Liver (tissue), 9 donors: ENCODE data around the gene THEM4. TPM values are rescaled to one million over a fixed set of nuclear protein-coding genes. Genes with fewer than 3 reads are reported as not detected.

Experiments used
- DNase-seq: peaks from one replicate; pipeline ENCODE4 v3.0.0-alpha.2; 2017; ENCODE audit warnings: low spot score
- H3K27ac ChIP-seq, 2 donors: one replicate each; pipeline ENCODE4 v1.7.0; 2013; ENCODE audit warnings: inconsistent platforms in 2 of 2, low read length in 2 of 2, control low read depth in 1 of 2, low read depth in 1 of 2, mild to moderate bottlenecking in 1 of 2
- H3K27me3 ChIP-seq, 4 donors: one replicate each; pipeline versions ENCODE4 v1.6.1 to v1.7.0; 2013; ENCODE audit warnings: low read length in 3 of 4, inconsistent platforms in 1 of 4, mild to moderate bottlenecking in 1 of 4, moderate library complexity in 1 of 4; ENCODE audit not compliant: control insufficient read depth in 4 of 4, insufficient read depth in 4 of 4
- H3K36me3 ChIP-seq, 4 donors: one replicate each; pipeline versions ENCODE4 v1.6.1 to v1.7.0; 2013; ENCODE audit warnings: low read length in 3 of 4, mild to moderate bottlenecking in 3 of 4, low read depth in 1 of 4, moderate library complexity in 1 of 4; ENCODE audit not compliant: control insufficient read depth in 4 of 4, insufficient read depth in 3 of 4
- H3K4me1 ChIP-seq, 4 donors: one replicate each; pipeline versions ENCODE4 v1.6.1 to v1.7.0; 2013; ENCODE audit warnings: low read length in 3 of 4, mild to moderate bottlenecking in 3 of 4, moderate library complexity in 1 of 4; ENCODE audit not compliant: control insufficient read depth in 4 of 4, insufficient read depth in 4 of 4
- H3K4me3 ChIP-seq, 3 donors: one replicate each; pipeline versions ENCODE4 v1.6.1 to v1.7.0; 2013; ENCODE audit warnings: low read length in 3 of 3, control low read depth in 1 of 3, low read depth in 1 of 3, mild to moderate bottlenecking in 1 of 3
- H3K9ac ChIP-seq, 2 donors: one replicate each; pipeline ENCODE4 v1.7.0; 2013; ENCODE audit warnings: low read length in 2 of 2, mild to moderate bottlenecking in 2 of 2, moderate library complexity in 2 of 2, control low read depth in 1 of 2, low read depth in 1 of 2
- H3K9me3 ChIP-seq, 4 donors: one replicate each; pipeline versions ENCODE4 v1.6.1 to v1.7.0; 2013; ENCODE audit warnings: low read length in 3 of 4; ENCODE audit not compliant: control insufficient read depth in 4 of 4
- ATF3 ChIP-seq: IDR thresholded peaks from 2 replicates; pipeline ENCODE4 v1.6.1; 2016; ENCODE audit warnings: antibody characterized with exemption
- CTCF ChIP-seq: fragments of 150-350 bp; IDR thresholded peaks from 2 replicates; pipeline ENCODE4 v1.5.1; 2017; ENCODE audit warnings: improper control_type of control experiment, low read depth, low read length; ENCODE audit not compliant: missing input control
- EGR1 ChIP-seq, 2 donors: IDR thresholded peaks; 2 replicates each; pipeline ENCODE4 v1.6.1; 2016 to 2018; ENCODE audit warnings: antibody characterized with exemption in 2 of 2, low read depth in 2 of 2
- FOXA1 ChIP-seq: IDR thresholded peaks from 2 replicates; pipeline ENCODE4 v1.6.1; 2016; ENCODE audit warnings: antibody characterized with exemption
- FOXA2 ChIP-seq: IDR thresholded peaks from 2 replicates; pipeline ENCODE4 v1.6.1; 2016; ENCODE audit warnings: antibody characterized with exemption
- GABPA ChIP-seq, 2 donors: IDR thresholded peaks in 1 of 2; conservative IDR thresholded peaks in 1 of 2; 2 replicates each; pipeline ENCODE4 v1.6.1; 2016; ENCODE audit warnings: antibody characterized with exemption in 2 of 2, mild to moderate bottlenecking in 1 of 2, moderate library complexity in 1 of 2
- HNF4G ChIP-seq: IDR thresholded peaks from 2 replicates; pipeline ENCODE4 v1.6.1; 2016; ENCODE audit warnings: antibody characterized with exemption
- JUND ChIP-seq, 2 donors: IDR thresholded peaks; 2 replicates each; pipeline ENCODE4 v1.6.1; 2016; ENCODE audit warnings: antibody characterized with exemption in 2 of 2
- MAX ChIP-seq: IDR thresholded peaks from 2 replicates; pipeline ENCODE4 v1.6.1; 2016; ENCODE audit warnings: antibody characterized with exemption
- NR2F2 ChIP-seq: IDR thresholded peaks from 2 replicates; pipeline ENCODE4 v1.6.1; 2016; ENCODE audit warnings: antibody characterized with exemption
- RAD21 ChIP-seq, 2 donors: IDR thresholded peaks; 2 replicates each; pipeline ENCODE4 v1.6.1; 2016; ENCODE audit warnings: antibody characterized with exemption in 2 of 2, mild to moderate bottlenecking in 2 of 2
- REST ChIP-seq: IDR thresholded peaks from 2 replicates; pipeline ENCODE4 v1.6.1; 2016; ENCODE audit warnings: antibody characterized with exemption, mild to moderate bottlenecking
- RXRA ChIP-seq, 2 donors: IDR thresholded peaks; 2 replicates each; pipeline ENCODE4 v1.6.1; 2017 to 2018; ENCODE audit warnings: antibody characterized with exemption in 2 of 2, mild to moderate bottlenecking in 1 of 2
- SP1 ChIP-seq: IDR thresholded peaks from 2 replicates; pipeline ENCODE4 v1.6.1; 2018; ENCODE audit warnings: antibody characterized with exemption, mild to moderate bottlenecking
- TAF1 ChIP-seq: conservative IDR thresholded peaks from 2 replicates; pipeline ENCODE4 v1.6.1; 2016; ENCODE audit warnings: antibody characterized with exemption, mild to moderate bottlenecking
- YY1 ChIP-seq: IDR thresholded peaks from 2 replicates; pipeline ENCODE4 v1.6.1; 2016; ENCODE audit warnings: antibody characterized with exemption, mild to moderate bottlenecking
- WGBS: extraction: QIAGEN DNeasy Blood & Tissue Kit; methylation state at CpG from one replicate; pipeline ENCODE4 v1.1.7; 2013; 5-methylcytosine and 5-hydroxymethylcytosine counted together
- polyA plus RNA-seq, 2 donors: library from polyadenylated mRNA; stranded (reverse) in 1 of 2; unstranded in 1 of 2; fragments of 200-250 nt in 1 of 2; fragments of >200 nt in 1 of 2; fragmentation: Nextera tagmentation in 1 of 2; extraction: Ambion mirVana in 1 of 2; gene quantifications; one replicate each; pipeline versions ENCODE4 v1.2.1 to v1.2.3, GENCODE V29; 2013 to 2015
- total RNA-seq, 2 donors: library from RNA; depleted of rRNA; stranded (reverse); fragments of >200 nt; gene quantifications; one replicate each; pipeline ENCODE4 v1.2.3, GENCODE V29; 2014
- donor health status: healthy.
- donor health status: healthy.
- donor health status: healthy.
- donor health status: healthy.
- donor health status: healthy.

Gene THEM4
- total and polyA plus RNA-seq, 4 donors = 6.1 to 16.2 (median 9.8) TPM

- TF ChIP-seq REST (no peak), GABPA (IDR thresholded peaks at IDR 0.05 in 1 of 2, conservative IDR thresholded peaks at IDR 0.05 in 1 of 2) (no peak), ATF3 (no peak), MAX (no peak), CTCF (no peak), RXRA (IDR thresholded peaks at IDR 0.05) (no peak), NR2F2 (no peak), HNF4G (no peak), EGR1 (IDR thresholded peaks at IDR 0.05; ENCODE audit: low read depth in 2 of 2) (no peak)
Observed at GRCh38 chr1:151882466-151882865, 26.8 kb downstream of the THEM4 start (continued).

GRCh38 chr1:151881479-151881878 lies 27.8 kb downstream of the THEM4 start:
- no peak for TF ChIP-seq RXRA (IDR thresholded peaks at IDR 0.05)
- TF ChIP-seq RAD21 (IDR thresholded peaks at IDR 0.05) = peak in 1 of 2 donors; percentile 41
- no peak for TF ChIP-seq SP1
- no peaks in the 10 kb centered on the region for H3K9me3 ChIP-seq
- no peak for DNase-seq
- 46% methylated on average over 2 of the region's 2 CpGs for WGBS
- H3K4me1 ChIP-seq = no peaks in the 10 kb centered on the region
- H3K27me3 ChIP-seq = no peaks in the 10 kb centered on the region
- peaks cover 0 to 2% (median 0%) of the 10 kb centered on the region in 4 donors for H3K36me3 ChIP-seq
- H3K27ac ChIP-seq = no peak overlapping the region
- no peak overlapping the region for H3K4me3 ChIP-seq
- H3K9ac ChIP-seq = no peak overlapping the region

- DNase-seq = no peak
- Histone ChIP-seq H3K9me3 (no peaks in the 10 kb centered on the region), H3K9ac (no peak overlapping the region), H3K4me3 (no peak overlapping the region), H3K27me3 (no peaks in the 10 kb centered on the region), H3K4me1 (no peaks in the 10 kb centered on the region), H3K27ac (no peak overlapping the region), H3K36me3 (peaks cover 0 to 11% (median 5%) of the 10 kb centered on the region in 4 donors)
- WGBS = 96% methylated on average over 1 of the region's 1 CpG
- TF ChIP-seq REST (no peak), JUND (IDR thresholded peaks at IDR 0.05) (no peak), RXRA (IDR thresholded peaks at IDR 0.05) (no peak), EGR1 (IDR thresholded peaks at IDR 0.05; ENCODE audit: low read depth in 2 of 2) (no peak), YY1 (no peak), RAD21 (IDR thresholded peaks at IDR 0.05) (no peak), MAX (no peak), HNF4G (no peak), SP1 (no peak), TAF1 (no peak), FOXA1 (no peak), NR2F2 (no peak), CTCF (no peak), GABPA (IDR thresholded peaks at IDR 0.05 in 1 of 2, conservative IDR thresholded peaks at IDR 0.05 in 1 of 2) (no peak), FOXA2 (no peak)
Observed at GRCh38 chr1:151875419-151876097, 33.8 kb downstream of the THEM4 start.
